Activated T-helper 1 cell treated with anti-CD3 and anti-CD28 coated beads, Interleukin-2, amount 50 U/mL, for 16 hours (primary cell): ENCODE data around the gene HK2.

Experiments
- DNase-seq, 2 donors: peaks; one replicate each; pipeline ENCODE4 v3.0.0-alpha.2; 2020; ENCODE audit warnings: low read depth in 1 of 2, low spot score in 1 of 2

Gene HK2

DNA sequence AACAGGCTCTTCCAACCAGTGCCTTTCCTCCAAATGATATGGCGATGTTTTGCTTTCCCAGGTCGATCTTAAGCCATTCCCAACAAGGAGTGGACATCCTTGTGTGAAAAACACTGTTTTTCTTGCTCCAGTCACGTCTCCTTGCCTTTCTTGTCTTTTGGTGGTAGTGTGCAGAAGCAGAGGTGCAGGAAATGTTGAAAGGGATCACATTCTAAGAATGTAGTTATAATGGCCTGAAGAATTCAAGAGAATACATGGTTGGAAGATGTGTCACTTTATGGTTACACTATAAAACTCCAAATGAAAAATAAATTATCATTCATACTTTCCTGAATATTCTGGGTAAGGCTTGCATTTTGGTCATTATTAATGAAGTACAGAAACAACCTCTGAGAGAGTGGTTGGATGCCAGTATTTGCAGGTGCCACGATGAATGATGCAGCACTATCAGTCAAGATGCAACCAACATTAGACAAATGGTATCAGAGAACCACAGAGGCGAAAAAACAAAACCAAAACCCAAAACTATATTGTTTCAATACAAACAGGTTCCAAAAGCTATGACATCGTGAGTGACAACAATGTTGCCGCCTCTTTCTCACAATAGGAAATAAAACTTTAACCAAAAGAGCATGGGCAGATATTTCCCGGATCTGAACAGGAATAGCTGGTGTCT lies 97.0 kb downstream of the HK2 start:
- DNase-seq = no peak

GRCh38 chr2:74931940-74932339 lies 98.0 kb downstream of the HK2 start:
- DNase-seq = no peak

DNA sequence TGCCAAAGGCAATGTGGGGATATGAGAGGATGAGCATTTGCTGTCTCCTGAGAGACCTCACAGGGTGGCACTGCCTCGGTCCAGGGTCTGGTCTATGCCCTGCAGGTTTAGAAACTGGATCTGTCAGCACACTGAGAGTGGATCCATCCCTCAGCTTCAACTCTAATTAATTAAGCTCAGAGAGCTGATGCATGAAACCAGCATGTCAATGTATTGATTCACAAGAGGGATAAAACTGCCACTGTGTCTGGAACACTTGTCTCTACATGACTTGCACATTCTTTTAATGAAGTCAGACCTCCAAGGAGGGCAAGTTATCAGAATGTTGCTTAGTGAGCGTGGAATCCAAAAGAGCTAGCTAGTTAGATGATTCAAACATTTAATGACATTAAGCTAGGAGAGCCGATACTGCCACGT lies 102.1 kb downstream of the HK2 start:
- no peak for DNase-seq

- DNase-seq = no peak
Measured at GRCh38 chr2:74937221-74937880, 103.4 kb downstream of the HK2 start.

DNA sequence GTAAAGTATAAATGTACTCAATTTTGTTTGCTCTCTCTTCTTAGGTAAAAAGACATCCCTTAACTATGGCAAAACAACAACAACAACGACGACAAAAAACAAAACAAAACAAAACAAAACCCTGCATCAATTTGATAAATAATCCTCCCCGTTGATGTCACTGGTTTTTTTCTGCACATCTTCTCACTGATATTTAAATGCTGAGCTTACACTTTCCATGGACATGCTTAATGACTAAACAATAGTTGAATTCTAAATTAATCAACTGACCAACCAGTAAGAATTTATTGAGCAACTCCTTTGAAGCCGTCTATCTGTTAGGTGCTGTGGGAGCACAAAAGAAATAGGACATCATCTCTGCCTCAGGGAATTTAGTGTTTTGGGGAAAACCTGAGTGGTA lies 104.3 kb downstream of the HK2 start:
- DNase-seq = no peak

DNA sequence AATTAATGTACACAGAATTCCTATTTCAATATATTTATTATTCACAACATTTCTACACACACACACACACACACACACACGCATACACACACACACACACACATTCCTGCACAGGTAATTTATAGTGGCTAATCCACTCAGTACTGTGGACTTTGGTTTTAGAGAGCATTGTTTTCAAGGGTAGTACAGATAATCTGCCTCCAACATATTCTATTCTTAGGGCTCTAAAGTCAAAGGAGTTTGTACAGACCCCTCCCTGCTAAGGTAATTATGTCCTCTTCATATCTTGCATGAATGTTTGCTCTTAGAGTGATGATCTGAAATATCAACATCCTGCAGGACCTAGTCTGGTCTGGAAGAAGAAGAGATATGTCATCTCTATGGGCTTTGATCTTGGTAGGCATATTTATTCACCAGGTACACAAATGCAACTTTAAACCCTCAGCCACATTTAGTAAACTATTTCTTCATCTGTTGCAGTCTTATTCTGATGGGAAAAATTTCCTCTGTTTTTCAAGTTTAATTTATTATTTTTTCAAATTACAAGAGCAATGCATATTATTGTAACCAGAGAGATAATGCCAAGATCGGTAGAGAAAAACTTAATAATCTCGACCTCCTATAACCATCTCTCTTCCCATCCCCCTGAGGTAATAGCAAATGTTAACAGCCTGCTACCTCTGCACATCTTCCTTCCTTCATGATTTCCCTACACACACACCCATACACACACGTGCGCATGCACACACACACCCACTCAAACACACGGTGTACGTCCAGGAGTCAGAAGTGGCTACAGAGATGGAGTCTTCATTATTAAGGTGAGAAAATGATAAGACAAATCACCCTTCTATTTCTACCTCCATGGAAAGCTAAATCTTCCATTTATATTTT lies 106.2 kb downstream of the HK2 start:
- no peak for DNase-seq

- no peak for DNase-seq
Measured at GRCh38 chr2:74941284-74941683, 107.4 kb downstream of the HK2 start.

GRCh38 chr2:74942263-74942662 lies 108.3 kb downstream of the HK2 start:
- no peak for DNase-seq
